HepG2 (cell line): ENCODE measurements around the gene RNPEPL1. TPM values are rescaled to one million over a fixed set of nuclear protein-coding genes. Genes with fewer than 3 reads are reported as not detected.

Source experiments
- ARNTL ChIP-seq: sonication (generic); formaldehyde crosslinking; IDR thresholded peaks from 2 replicates; pipeline ENCODE4 v1.4.0; 2020; ENCODE audit warnings: mild to moderate bottlenecking, missing genetic modification reagents
- ASH2L ChIP-seq: fragments of 300-600, 200-600 bp; sonication (generic); IDR thresholded peaks from 2 replicates; pipeline ENCODE4 v1.7.0; 2017; ENCODE audit warnings: low read depth, mild to moderate bottlenecking, moderate library complexity, mixed read lengths, low read length; ENCODE audit not compliant: insufficient read length
- EHMT2 ChIP-seq: fragments of 200-600 bp; sonication (generic); IDR thresholded peaks from 2 replicates; pipeline ENCODE4 v1.7.0; 2017; ENCODE audit warnings: antibody characterized with exemption, low read depth, low read length, borderline replicate concordance
- MIXL1 ChIP-seq: IDR thresholded peaks from 2 replicates; pipeline ENCODE4 v1.6.1; 2016
- NFE2L2 ChIP-seq: fragments of 150-350 bp; IDR thresholded peaks from 2 replicates; pipeline ENCODE4 v1.6.1; 2014; ENCODE audit warnings: low read length
- PAF1 ChIP-seq: IDR thresholded peaks from 2 replicates; pipeline ENCODE4 v1.6.1; 2016; ENCODE audit warnings: missing genetic modification reagents, missing compliant biosample characterization
- SSRP1 ChIP-seq: IDR thresholded peaks from 2 replicates; pipeline ENCODE4 v1.6.1; 2016; ENCODE audit warnings: control low read depth
- ZBTB2 ChIP-seq: sonication (generic); formaldehyde crosslinking; IDR thresholded peaks from 2 replicates; pipeline ENCODE4 v1.8.0; 2022; ENCODE audit warnings: low read depth, missing genetic modification reagents
- ZC3H13 ChIP-seq: sonication (generic); formaldehyde crosslinking; IDR thresholded peaks from 2 replicates; pipeline ENCODE4 v1.8.1; 2023; ENCODE audit warnings: mild to moderate bottlenecking, missing genetic modification reagents, moderate library complexity
- ZNF468 ChIP-seq: sonication (generic); formaldehyde crosslinking; IDR thresholded peaks from 2 replicates; pipeline ENCODE4 v1.8.0; 2022; ENCODE audit warnings: mild to moderate bottlenecking, moderate library complexity, missing genetic modification reagents
- ZNF891 ChIP-seq: sonication (generic); formaldehyde crosslinking; IDR thresholded peaks from 2 replicates; pipeline ENCODE4 v1.5.0; 2020; ENCODE audit warnings: mild to moderate bottlenecking, missing genetic modification reagents
- polyA plus RNA-seq, 8 experiments: library from polyadenylated mRNA; depleted of rRNA in 3 of 8; stranded (reverse) in 7 of 8; unstranded in 1 of 8; fragments of >200 nt; fragmentation: Illumina TruSeq in 4 of 8; extraction: Trizol in 4 of 8; gene quantifications; 2 replicates each; pipeline versions ENCODE4 v1.2.1 to v1.2.3, GENCODE V29; 2011 to 2016; ENCODE audit warnings: low read depth in 4 of 8, missing spikeins in 1 of 8, mixed read lengths in 1 of 8; ENCODE audit not compliant: insufficient read depth in 1 of 8
- total RNA-seq, 5 experiments: library from RNA; depleted of rRNA; stranded (reverse); fragments of >200 nt; fragmentation: Illumina TruSeq; extraction: Trizol; gene quantifications; 2 replicates each; pipeline ENCODE4 v1.2.3, GENCODE V29; 2016; ENCODE audit warnings: low read depth in 1 of 5
- TF ChIP-seq, protein P1 (sequence below): sonication (generic); formaldehyde crosslinking; IDR thresholded peaks from 2 replicates; pipeline ENCODE4 v1.9.0; 2022; ENCODE audit warnings: missing genetic modification reagents, mild to moderate bottlenecking, borderline replicate concordance
- TF ChIP-seq, protein P2 (sequence below): sonication (generic); formaldehyde crosslinking; IDR thresholded peaks from 2 replicates; pipeline ENCODE4 v1.5.1; 2020; ENCODE audit warnings: missing genetic modification reagents, mild to moderate bottlenecking, borderline replicate concordance
- TF ChIP-seq, protein P3 (sequence below): sonication (generic); formaldehyde crosslinking; IDR thresholded peaks from 2 replicates; pipeline ENCODE4 v1.4.0; 2020; ENCODE audit warnings: missing genetic modification reagents

RNPEPL1 gene
- total and polyA plus RNA-seq, 2 of the 13 experiments (the other 11 are each of a cell fraction or from before 2014, with no cell fraction given): 13.0 to 18.0 TPM

DNA sequence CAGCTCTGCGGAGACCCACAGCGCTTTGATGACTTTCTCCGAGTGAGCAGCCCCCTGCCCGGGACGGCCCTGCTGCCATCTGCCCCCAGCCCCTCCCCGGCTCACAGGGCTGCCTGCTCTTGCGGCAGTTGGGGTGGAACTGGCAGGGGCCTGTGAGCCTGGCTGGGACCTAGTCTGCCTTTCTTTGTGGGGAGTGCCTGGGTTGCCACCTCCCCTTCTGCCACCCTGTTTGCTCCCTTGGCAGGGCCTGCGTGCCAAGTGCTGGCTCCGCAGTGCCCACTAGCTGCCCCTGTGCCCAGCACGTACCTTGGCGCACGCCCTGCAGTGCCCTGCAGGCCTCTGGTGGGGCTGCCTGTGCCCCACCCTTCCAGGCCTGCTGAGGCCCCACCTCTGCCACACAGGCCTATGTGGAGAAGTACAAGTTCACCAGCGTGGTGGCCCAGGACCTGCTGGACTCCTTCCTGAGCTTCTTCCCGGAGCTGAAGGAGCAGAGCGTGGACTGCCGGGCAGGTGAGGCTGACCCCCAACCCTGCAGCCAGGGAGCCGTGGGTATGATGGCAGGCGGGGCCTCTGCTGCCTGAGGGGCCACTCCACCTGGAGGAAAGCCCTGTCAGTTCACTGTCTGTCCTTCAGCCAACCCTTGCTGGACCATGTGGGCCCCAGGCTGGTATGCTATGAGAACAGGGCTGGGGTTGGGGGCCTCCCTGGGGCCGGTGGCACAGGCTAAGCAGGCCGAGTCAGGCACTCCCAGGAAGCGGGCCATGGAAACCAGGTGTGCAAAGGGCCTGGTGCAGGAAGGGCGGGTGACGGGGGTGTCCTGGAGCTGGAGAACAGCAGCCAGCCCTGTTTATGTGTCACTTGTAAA is 7.0 kb downstream of the RNPEPL1 start (continued):
- TF ChIP-seq, protein P1, sequence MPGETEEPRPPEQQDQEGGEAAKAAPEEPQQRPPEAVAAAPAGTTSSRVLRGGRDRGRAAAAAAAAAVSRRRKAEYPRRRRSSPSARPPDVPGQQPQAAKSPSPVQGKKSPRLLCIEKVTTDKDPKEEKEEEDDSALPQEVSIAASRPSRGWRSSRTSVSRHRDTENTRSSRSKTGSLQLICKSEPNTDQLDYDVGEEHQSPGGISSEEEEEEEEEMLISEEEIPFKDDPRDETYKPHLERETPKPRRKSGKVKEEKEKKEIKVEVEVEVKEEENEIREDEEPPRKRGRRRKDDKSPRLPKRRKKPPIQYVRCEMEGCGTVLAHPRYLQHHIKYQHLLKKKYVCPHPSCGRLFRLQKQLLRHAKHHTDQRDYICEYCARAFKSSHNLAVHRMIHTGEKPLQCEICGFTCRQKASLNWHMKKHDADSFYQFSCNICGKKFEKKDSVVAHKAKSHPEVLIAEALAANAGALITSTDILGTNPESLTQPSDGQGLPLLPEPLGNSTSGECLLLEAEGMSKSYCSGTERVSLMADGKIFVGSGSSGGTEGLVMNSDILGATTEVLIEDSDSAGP (CRISPR knock-in tag): peak; percentile 41; the same call in 1 of the 2 replicates
- TF ChIP-seq EHMT2 (no peak), SSRP1 (CRISPR knock-in tag) (0 out of 2 replicates have a peak, but pooled peaks have one; percentile 59), ASH2L (no peak), NFE2L2 (no peak), ZBTB2 (CRISPR knock-in tag) (no peak), ZC3H13 (CRISPR knock-in tag) (0 out of 2 replicates have a peak, but pooled peaks have one; percentile 31), ARNTL (CRISPR knock-in tag) (no peak), PAF1 (0 out of 2 replicates have a peak, but pooled peaks have one; percentile 49), ZNF891 (CRISPR knock-in tag) (0 out of 2 replicates have a peak, but pooled peaks have one; percentile 23), MIXL1 (CRISPR knock-in tag) (no peak), ZNF468 (no peak)
- TF ChIP-seq, protein P2, sequence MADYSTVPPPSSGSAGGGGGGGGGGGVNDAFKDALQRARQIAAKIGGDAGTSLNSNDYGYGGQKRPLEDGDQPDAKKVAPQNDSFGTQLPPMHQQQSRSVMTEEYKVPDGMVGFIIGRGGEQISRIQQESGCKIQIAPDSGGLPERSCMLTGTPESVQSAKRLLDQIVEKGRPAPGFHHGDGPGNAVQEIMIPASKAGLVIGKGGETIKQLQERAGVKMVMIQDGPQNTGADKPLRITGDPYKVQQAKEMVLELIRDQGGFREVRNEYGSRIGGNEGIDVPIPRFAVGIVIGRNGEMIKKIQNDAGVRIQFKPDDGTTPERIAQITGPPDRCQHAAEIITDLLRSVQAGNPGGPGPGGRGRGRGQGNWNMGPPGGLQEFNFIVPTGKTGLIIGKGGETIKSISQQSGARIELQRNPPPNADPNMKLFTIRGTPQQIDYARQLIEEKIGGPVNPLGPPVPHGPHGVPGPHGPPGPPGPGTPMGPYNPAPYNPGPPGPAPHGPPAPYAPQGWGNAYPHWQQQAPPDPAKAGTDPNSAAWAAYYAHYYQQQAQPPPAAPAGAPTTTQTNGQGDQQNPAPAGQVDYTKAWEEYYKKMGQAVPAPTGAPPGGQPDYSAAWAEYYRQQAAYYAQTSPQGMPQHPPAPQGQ (CRISPR knock-in tag): no peak
- TF ChIP-seq, protein P3, sequence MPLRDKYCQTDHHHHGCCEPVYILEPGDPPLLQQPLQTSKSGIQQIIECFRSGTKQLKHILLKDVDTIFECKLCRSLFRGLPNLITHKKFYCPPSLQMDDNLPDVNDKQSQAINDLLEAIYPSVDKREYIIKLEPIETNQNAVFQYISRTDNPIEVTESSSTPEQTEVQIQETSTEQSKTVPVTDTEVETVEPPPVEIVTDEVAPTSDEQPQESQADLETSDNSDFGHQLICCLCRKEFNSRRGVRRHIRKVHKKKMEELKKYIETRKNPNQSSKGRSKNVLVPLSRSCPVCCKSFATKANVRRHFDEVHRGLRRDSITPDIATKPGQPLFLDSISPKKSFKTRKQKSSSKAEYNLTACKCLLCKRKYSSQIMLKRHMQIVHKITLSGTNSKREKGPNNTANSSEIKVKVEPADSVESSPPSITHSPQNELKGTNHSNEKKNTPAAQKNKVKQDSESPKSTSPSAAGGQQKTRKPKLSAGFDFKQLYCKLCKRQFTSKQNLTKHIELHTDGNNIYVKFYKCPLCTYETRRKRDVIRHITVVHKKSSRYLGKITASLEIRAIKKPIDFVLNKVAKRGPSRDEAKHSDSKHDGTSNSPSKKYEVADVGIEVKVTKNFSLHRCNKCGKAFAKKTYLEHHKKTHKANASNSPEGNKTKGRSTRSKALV (CRISPR knock-in tag): no peak
